DMS153 (cell line): Measurements from ENCODE around the gene CD200R1L.
"Not testable (repeated sequence)": the region's sequence is repeated elsewhere in the genome, so short reads cannot be mapped to it uniquely, and the experiment has no call there.

Experiments
- DNase-seq: peaks from one replicate; lab custom pipeline; 2025; lab: John Stamatoyannopoulos, UW

Gene CD200R1L, protein sequence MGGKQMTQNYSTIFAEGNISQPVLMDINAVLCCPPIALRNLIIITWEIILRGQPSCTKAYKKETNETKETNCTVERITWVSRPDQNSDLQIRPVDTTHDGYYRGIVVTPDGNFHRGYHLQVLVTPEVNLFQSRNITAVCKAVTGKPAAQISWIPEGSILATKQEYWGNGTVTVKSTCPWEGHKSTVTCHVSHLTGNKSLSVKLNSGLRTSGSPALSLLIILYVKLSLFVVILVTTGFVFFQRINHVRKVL

GRCh38 chr3:112846764-112847163 is at the start of gene CD200R1L:
TSS of gene CD200R1L (minus strand) at chr3:112846864. CDS start at chr3:112829367, 17,497 bp downstream.
- no peak for DNase-seq

GRCh38 chr3:112894258-112894657 is 47.6 kb upstream of the CD200R1L start:
- no peak for DNase-seq

DNA sequence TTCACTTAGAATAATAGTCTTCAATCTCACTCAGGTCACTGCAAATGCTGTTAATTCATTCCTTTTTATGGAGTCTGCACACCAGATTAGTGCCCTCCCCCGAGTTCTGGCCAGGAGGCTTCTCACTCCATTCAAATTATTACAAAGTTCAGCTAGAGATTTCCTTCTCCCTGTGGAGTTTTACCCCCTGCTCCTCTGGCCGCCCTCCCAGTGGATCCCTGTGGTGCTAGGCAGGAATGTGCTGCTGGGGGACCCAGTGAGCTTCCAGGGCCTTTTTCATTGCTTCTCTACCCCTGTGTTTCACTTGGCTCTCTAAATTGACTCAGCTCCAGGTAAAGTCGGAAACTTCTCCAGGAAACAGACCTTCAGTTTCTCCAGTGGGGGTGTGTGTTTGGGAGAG is 42.7 kb upstream of the CD200R1L start:
- no peak for DNase-seq

GRCh38 chr3:112888381-112889085 is 41.9 kb upstream of the CD200R1L start:
- DNase-seq: no peak

DNA sequence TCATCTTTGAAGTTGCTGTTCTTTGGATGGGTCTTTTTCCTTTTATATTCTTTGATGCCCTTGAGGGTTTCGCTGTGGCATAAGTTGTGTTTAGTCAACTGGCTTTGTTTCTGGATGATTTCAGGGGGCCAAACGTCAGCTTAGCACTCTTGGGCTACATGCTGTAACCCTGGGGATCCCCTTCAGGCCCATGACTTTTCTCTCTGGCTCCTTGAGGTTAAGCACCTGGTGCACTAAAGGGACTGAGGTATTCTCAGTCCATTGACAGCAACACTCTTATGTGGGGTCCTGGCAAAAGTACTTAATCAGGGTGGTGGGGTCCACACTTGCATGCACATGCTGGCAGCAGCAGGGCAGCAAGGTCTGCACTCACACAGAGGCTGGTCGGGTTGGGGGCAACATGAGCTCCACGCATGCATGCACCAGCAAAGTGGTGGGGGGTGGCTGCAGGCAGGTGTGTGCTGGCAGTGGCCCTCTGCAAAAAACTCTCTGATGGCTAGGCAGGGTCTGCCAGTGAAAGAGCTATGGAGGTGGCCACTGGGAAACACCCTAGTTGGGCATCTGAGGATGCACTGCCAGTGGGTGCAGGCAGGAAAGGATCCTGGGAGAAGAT is 38.1 kb upstream of the CD200R1L start:
- no peak for DNase-seq

DNA sequence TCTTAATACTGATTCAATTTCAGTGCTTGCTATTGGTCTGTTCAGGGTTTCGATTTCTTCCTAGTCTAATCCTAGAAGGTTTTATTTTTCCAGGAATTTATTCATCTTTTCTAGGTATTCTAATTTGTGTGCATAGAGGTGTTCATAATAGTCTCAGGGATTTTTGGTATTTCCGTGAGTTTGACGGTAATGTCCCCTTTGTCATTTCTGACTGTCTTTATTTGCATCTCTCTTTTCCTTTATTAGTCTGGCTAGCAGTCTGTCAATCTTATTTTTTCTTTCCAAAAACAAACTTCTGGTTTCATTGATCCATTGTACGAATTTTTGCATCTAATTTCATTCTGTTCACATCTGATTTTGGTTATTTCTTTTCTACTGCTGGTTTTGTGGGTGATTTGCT is 35.2 kb upstream of the CD200R1L start:
- DNase-seq: no peak

- no peak for DNase-seq
Observed at GRCh38 chr3:112875561-112875960, 28.9 kb upstream of the CD200R1L start.

DNA sequence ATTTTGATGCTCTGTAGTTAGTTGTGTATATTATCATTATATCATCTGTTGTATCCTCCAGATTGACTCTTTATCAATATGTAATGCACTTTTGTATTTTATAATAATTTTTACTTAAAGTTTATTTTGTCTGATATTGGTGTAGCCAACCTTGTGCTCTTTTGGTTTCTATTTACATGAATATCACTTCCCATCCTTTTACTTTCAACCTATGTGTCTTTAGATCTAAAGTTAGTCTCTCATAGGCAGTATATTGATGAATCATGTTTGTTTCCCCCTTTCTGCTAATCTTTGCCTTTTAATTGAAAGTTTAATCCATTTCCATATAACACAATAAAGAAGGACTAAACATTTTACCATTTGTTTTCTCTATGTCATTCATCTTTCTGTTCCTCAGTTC is 28.1 kb upstream of the CD200R1L start:
- no peak for DNase-seq

- DNase-seq: no peak
Observed at GRCh38 chr3:112873632-112874031, 27.0 kb upstream of the CD200R1L start.

GRCh38 chr3:112871735-112872134 is 25.1 kb upstream of the CD200R1L start:
- no peak for DNase-seq

DNA sequence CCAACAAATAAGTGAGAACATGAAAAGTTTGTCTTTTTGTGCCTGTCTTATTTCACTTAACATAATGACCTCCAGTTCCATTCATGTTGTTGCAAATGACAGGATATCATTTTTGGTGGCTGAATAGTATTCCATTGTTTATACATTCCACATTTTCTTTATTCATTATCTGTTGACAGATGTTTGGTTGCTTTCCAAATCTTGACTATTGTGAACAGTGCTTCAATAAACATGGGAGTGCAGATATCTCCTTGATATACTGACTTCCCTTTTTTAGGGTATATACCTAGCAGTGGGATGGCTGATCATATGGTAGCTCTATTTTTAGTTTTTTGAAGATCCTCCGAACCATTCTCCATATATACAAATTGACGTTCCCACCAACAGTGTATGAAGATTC is 19.1 kb upstream of the CD200R1L start:
- no peak for DNase-seq

DNA sequence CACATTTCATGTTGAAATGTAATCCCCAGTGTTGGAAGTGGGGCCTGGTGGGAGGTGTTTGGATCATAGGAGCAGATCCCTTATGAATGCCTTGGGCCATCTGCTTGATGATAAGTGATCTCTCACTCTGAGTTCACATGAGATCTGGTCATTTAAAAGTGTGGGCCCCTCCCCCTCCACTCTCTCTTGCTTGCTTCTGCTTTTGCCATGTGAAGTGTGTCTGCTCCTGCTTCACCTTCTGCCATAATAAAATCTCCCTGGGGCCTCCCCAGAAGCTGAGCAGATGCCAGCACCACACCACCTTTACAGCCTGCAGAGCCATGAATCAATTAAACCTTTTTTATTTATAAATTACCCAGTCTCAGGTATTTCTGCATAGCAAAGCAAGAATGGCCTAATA is 14.2 kb upstream of the CD200R1L start:
- no peak for DNase-seq

- no peak for DNase-seq
Observed at GRCh38 chr3:112858410-112859069, 11.9 kb upstream of the CD200R1L start.

DNA sequence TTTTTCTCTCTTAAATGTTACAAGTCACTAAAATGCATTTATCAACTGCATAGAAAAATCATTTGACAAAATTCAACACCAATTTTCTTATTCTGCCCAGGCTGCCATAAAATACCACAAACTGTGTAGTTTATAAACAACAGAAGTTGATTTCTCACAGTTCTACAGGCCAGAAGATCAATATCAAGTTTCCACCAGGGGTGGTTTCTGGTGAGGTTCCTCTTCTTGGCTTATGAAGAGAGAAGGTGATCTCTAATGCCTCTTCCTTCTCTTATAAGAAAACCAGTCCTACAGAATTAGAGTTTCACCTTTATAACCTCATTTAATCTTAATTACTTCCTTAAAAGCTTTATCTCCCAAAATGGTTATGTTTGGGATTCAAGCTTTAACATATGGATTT is 10.9 kb upstream of the CD200R1L start:
- no peak for DNase-seq

DNA sequence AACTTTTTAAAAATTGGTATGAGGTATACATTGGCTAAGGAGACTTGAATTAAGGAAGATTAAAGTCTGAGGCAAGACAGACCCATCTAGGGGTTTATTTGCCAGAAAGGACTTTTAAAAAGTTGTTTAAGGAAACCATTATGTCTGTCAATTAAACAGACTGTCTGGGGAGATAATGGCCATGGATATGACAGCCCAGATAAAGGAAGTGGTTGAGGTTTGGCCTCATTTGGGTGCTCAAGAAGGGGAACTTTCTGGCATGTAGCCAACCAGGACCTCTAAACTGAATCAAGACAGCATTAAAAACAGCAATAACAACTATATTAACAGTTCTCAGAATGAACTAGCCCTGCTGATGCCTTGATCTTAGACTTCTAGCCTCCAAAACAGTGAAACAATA is 9.9 kb upstream of the CD200R1L start:
- no peak for DNase-seq

DNA sequence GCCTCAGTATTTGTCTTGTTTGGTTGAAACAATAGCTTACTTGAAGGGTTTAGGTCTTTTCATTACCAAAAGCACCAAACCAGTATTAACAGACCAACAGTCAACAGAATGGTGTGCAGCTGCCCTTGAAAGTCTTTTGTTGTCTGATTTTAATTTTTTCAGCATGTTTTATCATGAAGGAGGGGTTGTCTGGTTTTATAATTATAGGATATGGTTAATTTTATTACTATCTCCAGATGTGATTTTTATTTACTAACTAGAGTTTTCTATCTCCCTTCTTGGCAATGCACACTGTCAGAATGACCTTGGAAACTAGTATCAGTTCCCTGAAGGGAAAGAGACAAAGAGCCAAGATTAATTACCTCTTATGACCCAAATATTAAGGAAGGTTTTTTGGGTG is 9.2 kb upstream of the CD200R1L start:
- no peak for DNase-seq

DNA sequence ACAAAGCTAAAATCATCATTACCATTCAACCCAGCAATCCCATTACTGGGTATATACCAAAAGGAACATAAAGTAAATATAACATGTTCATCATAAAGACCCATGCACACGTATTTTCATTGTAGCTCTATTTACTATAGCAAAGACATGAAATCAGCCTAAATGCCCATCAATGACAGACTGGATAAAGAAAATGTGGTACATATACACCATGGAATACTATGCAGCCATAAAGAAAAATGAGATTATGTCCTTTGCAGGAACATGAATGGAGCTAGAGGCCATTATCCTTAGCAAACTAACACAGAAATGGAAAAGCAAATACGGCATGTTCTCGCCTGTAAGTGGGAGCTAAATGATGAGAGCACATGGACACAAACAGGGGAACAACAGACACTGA is 8.4 kb upstream of the CD200R1L start:
- DNase-seq: not testable (repeated sequence)

- DNase-seq: no peak
Observed at GRCh38 chr3:112848196-112848595, 1.5 kb upstream of the CD200R1L start.

- no peak for DNase-seq
Observed at GRCh38 chr3:112847692-112848091, 1.0 kb upstream of the CD200R1L start.

DNA sequence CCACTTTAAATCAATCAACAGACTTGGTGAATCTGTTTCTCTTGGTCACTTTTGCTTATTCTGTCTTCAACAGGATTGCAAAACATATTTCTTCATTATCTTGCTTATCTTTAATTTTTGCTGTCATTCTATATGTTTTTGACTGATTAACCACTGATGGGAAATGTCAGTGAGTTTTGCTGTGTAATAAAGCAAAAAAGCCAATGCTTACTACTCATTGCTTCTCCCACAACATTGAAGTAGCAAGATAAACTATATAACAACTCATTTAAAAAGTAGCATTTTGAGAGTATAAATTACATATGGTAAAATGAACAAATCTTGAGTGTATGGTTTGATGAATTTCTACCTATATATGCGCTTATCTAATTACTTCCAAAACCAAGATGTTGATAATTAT is 892 bp downstream of the CD200R1L start:
- DNase-seq: no peak

GRCh38 chr3:112829046-112829445 is 17.6 kb downstream of the CD200R1L start:
- no peak for DNase-seq

GRCh38 chr3:112822064-112823055 is 24.3 kb downstream of the CD200R1L start:
- no peak for DNase-seq
